HEK293T (cell line): ENCODE data around the gene SETD3.

Source experiments
- ARNT ChIP-seq: fragments of 450-650 bp; IDR thresholded peaks from 2 replicates; pipeline ENCODE4 v1.6.1; 2017; ENCODE audit warnings: mild to moderate bottlenecking
- BHLHE40 ChIP-seq: fragments of 450-650 bp; IDR thresholded peaks from 2 replicates; pipeline ENCODE4 v1.6.1; 2016; ENCODE audit warnings: mild to moderate bottlenecking, moderate library complexity, borderline replicate concordance
- CTBP1 ChIP-seq: fragments of 450-650 bp; IDR thresholded peaks from 2 replicates; pipeline ENCODE4 v1.6.1; 2016; ENCODE audit warnings: borderline replicate concordance
- ELF4 ChIP-seq: fragments of 450-650 bp; IDR thresholded peaks from 2 replicates; pipeline ENCODE4 v1.6.1; 2017; ENCODE audit warnings: antibody characterized with exemption
- FOXA1 ChIP-seq: fragments of 450-650 bp; IDR thresholded peaks from 2 replicates; pipeline ENCODE4 v1.6.1; 2016; ENCODE audit warnings: mild to moderate bottlenecking
- HDGF ChIP-seq: fragments of 450-650 bp; IDR thresholded peaks from 2 replicates; pipeline ENCODE4 v1.6.1; 2017; ENCODE audit warnings: antibody characterized with exemption, borderline replicate concordance
- L3MBTL2 ChIP-seq: fragments of 450-650 bp; conservative IDR thresholded peaks from 2 replicates; pipeline ENCODE4 v1.6.1; 2016; ENCODE audit warnings: mild to moderate bottlenecking
- LEF1 ChIP-seq: fragments of 450-650 bp; IDR thresholded peaks from 2 replicates; pipeline ENCODE4 v1.6.1; 2017; ENCODE audit warnings: mild to moderate bottlenecking, borderline replicate concordance
- NFRKB ChIP-seq: fragments of 450-650 bp; IDR thresholded peaks from 2 replicates; pipeline ENCODE4 v1.6.1; 2016; ENCODE audit warnings: mild to moderate bottlenecking, moderate library complexity
- SP1 ChIP-seq: fragments of 450-650 bp; IDR thresholded peaks from 2 replicates; pipeline ENCODE4 v1.6.1; 2017
- SUZ12 ChIP-seq: fragments of 450-650 bp; IDR thresholded peaks from 2 replicates; pipeline ENCODE4 v1.6.1; 2016; ENCODE audit warnings: mild to moderate bottlenecking
- ZNF384 ChIP-seq: fragments of 450-650 bp; IDR thresholded peaks from 2 replicates; pipeline ENCODE4 v1.6.1; 2016
- TF ChIP-seq, protein P1 (sequence below): fragments of 450-650 bp; IDR thresholded peaks from 2 replicates; pipeline ENCODE4 v1.6.1; 2016

DNA sequence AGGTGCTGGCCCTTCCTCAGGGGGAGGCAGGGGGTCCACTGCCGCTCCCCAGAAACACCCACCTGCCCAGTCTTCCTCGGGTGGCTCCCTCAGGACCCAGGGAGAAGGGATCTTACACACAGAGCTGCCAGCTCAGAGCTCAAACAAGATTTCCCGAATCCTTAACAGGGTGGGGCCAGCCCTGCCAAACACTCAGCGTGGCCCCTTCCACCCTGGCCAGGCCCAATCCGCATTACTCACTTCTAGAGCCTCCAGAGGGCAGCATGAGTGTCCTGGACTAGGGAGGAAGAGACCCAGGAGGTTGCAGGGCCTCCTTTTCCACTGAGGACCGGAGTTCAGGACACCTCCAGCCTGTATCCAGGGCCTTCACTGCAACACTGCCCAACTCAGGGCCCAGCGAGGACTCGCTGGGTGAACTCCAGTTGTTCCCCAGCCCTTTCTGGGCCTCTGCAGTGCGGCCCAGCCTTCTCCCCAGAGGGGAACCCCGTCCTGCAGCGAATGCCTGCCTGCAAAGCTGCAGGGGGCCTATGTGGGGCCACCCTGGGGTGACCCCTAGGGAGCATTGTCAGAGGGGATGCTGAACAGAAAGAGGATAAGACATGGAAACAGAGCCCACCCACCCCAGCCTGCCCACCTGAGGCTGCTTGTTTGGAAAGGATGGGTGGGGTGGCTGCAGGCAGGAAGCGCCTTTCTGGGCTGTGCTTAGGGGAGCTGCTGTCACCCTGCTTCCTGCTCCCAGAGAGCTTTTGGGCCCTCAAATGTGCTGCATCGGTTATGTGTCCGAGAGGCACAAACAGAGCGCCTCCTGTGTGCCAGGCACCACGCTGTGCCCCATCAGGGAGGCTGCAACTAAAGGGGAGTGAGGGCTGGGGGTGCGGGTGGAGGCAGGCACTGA lies 44.4 kb upstream of the SETD3 start:
- no peak for TF ChIP-seq BHLHE40
- no peak for TF ChIP-seq HDGF
- TF ChIP-seq ELF4: no peak
- no peak for TF ChIP-seq SP1
- TF ChIP-seq ARNT: no peak
- no peak for TF ChIP-seq NFRKB
- no peak for TF ChIP-seq ZNF384
- no peak for TF ChIP-seq SUZ12
- no peak for TF ChIP-seq FOXA1
- TF ChIP-seq, protein P1, sequence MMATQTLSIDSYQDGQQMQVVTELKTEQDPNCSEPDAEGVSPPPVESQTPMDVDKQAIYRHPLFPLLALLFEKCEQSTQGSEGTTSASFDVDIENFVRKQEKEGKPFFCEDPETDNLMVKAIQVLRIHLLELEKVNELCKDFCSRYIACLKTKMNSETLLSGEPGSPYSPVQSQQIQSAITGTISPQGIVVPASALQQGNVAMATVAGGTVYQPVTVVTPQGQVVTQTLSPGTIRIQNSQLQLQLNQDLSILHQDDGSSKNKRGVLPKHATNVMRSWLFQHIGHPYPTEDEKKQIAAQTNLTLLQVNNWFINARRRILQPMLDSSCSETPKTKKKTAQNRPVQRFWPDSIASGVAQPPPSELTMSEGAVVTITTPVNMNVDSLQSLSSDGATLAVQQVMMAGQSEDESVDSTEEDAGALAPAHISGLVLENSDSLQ: no peak
- no peak for TF ChIP-seq L3MBTL2
- TF ChIP-seq CTBP1: no peak
- TF ChIP-seq LEF1: no peak
